Spleen (tissue), 7 donors: ENCODE measurements around the gene DGKE.

Source experiments
- CTCF ChIP-seq, 11 experiments: fragments of 200-600 bp in 7 of 11; fragments of 450-650 bp in 4 of 11; sonication (generic) in 4 of 11; IDR thresholded peaks in 8 of 11; conservative IDR thresholded peaks in 3 of 11; 1 replicate in 7 of 11; 2 replicates in 4 of 11; pipeline versions ENCODE4 v1.4.0 to v1.8.0; 2016 to 2021; ENCODE audit warnings: antibody characterized with exemption in 11 of 11, inconsistent platforms in 4 of 11, mild to moderate bottlenecking in 1 of 11
- POLR2A ChIP-seq, 3 donors: fragments of 450-650 bp; IDR thresholded peaks; one replicate each; pipeline ENCODE4 v1.5.1; 2017; ENCODE audit warnings: antibody characterized with exemption in 3 of 3, mild to moderate bottlenecking in 1 of 3
- donor health status: DM: no; HTN: no; CAD: no; lungs with moderate emphysema.
- donor health status: DM: no; HTN: no; CAD: no.
- donor health status: DM: no; HTN: no; CAD: no.

- TF ChIP-seq CTCF (IDR thresholded peaks at IDR 0.05 in 8 of 11, conservative IDR thresholded peaks at IDR 0.05 in 3 of 11): peak in 6 of 11 experiments; percentile 20 to 38 (median 26)
- TF ChIP-seq POLR2A (IDR thresholded peaks at IDR 0.05): no peak
Measured at GRCh38 chr17:56834380-56835263, 671 bp downstream of the DGKE start.
